Measurements from ENCODE around the gene FAM131C. TPM values are rescaled to one million over a fixed set of nuclear protein-coding genes. Genes with fewer than 3 reads are reported as not detected.

Gene FAM131C
- total and polyA plus RNA-seq, 2 donors (not counting 1 experiment from before 2014, with no cell fraction given): 0.34 to 0.50 TPM

- no peaks in the 10 kb centered on the region for H3K9me3 ChIP-seq (ENCODE audit: control insufficient read depth, insufficient read depth, low read depth, low read length)
- peak; percentile 53 to 70 for DNase-seq (ENCODE audit: low read depth in 2 of 2)
- no peak overlapping the region for H3K27ac ChIP-seq (ENCODE audit: insufficient read depth, low read length)
- no peaks in the 10 kb centered on the region for H3K79me2 ChIP-seq (ENCODE audit: control insufficient read depth, insufficient read depth, low read length)
- no peaks in the 10 kb centered on the region for H4K20me1 ChIP-seq (ENCODE audit: control insufficient read depth, extremely low read depth, insufficient read depth, low read length)
- H3K27me3 ChIP-seq (ENCODE audit: control insufficient read depth, insufficient read depth, low read length): no peaks in the 10 kb centered on the region
- H3K4me1 ChIP-seq (ENCODE audit: control insufficient read depth, extremely low read depth, insufficient read depth, low read length): peaks cover 3% of the 10 kb centered on the region
- H3K4me3 ChIP-seq (replicated peaks in 1 of 4; ENCODE audit: control extremely low read depth in 1 of 4, insufficient read depth in 1 of 4, low read depth in 3 of 4, low read length in 4 of 4): no peak overlapping the region
- H2AFZ ChIP-seq (ENCODE audit: low read length): no peak overlapping the region
- TF ChIP-seq EZH2 (IDR thresholded peaks at IDR 0.05; ENCODE audit: low read length, missing control alignments) (no peak), CTCF (conservative IDR thresholded peaks at IDR 0.05 in 1 of 2, IDR thresholded peaks at IDR 0.05 in 1 of 2; ENCODE audit: low read depth in 1 of 2, low read length in 2 of 2) (peak; percentile 94 to 95)
- no peak overlapping the region for H3K9ac ChIP-seq (ENCODE audit: insufficient read depth, low read length)
- no peak overlapping the region for H3K4me2 ChIP-seq (ENCODE audit: extremely low read depth, insufficient read depth, low read length)
- H3K36me3 ChIP-seq (ENCODE audit: control insufficient read depth, insufficient read depth, low read length): no peaks in the 10 kb centered on the region
Measured at GRCh38 chr1:16009030-16009460, 64.4 kb downstream of the FAM131C start.

Other genes with a start within 250 kb of the FAM131C start
- gene SPEN, start 225.9 kb downstream of the FAM131C start, total RNA-seq: 11.0 and 11.9 TPM in 2 replicates
- gene SPEN, start 225.9 kb downstream of the FAM131C start, polyA plus RNA-seq: 3.8 and 5.1 TPM in 2 replicates
- gene ZBTB17, start 97.5 kb downstream of the FAM131C start, total RNA-seq: 46.0 and 54.3 TPM in 2 replicates
- gene ZBTB17, start 97.5 kb downstream of the FAM131C start, polyA plus RNA-seq: 12.6 and 20.4 TPM in 2 replicates
- not detected in 2 replicates for gene SRARP, start 69.4 kb downstream of the FAM131C start, total RNA-seq
- gene SRARP, start 69.4 kb downstream of the FAM131C start, polyA plus RNA-seq: not detected in 2 replicates
- gene HSPB7, start 55.6 kb downstream of the FAM131C start, total RNA-seq: 1.0 and 4.5 TPM in 2 replicates
- 10.1 and 14.2 TPM in 2 replicates for gene HSPB7, start 55.6 kb downstream of the FAM131C start, polyA plus RNA-seq
- gene CLCNKA, start 51.6 kb downstream of the FAM131C start, total RNA-seq: under 0.01 TPM in 2 replicates
- gene CLCNKA, start 51.6 kb downstream of the FAM131C start, polyA plus RNA-seq: 0.05 TPM in 1 of 2 replicates, not detected in the other
- gene CLCNKB, start 29.9 kb downstream of the FAM131C start, total RNA-seq: under 0.01 and 0.33 TPM in 2 replicates
- gene CLCNKB, start 29.9 kb downstream of the FAM131C start, polyA plus RNA-seq: 0.07 and 0.09 TPM in 2 replicates
- 21.1 and 24.6 TPM in 2 replicates for gene EPHA2, start 82.4 kb upstream of the FAM131C start, total RNA-seq
- gene EPHA2, start 82.4 kb upstream of the FAM131C start, polyA plus RNA-seq: 9.8 and 22.6 TPM in 2 replicates
- gene ARHGEF19, start 139.0 kb upstream of the FAM131C start, total RNA-seq: 3.3 and 3.6 TPM in 2 replicates
- 2.5 and 3.3 TPM in 2 replicates for gene ARHGEF19, start 139.0 kb upstream of the FAM131C start, polyA plus RNA-seq
- gene CPLANE2, start 163.5 kb upstream of the FAM131C start, total RNA-seq: 12.1 and 19.2 TPM in 2 replicates
- 2.4 and 4.0 TPM in 2 replicates for gene CPLANE2, start 163.5 kb upstream of the FAM131C start, polyA plus RNA-seq

All from fibroblast of lung (primary cell).